Uterus (tissue), 2 donors: ENCODE data around the gene FARS2.

Experiments used
- POLR2A ChIP-seq, 2 donors: fragments of 450-650 bp; IDR thresholded peaks; one replicate each; pipeline ENCODE4 v1.6.1; 2016; ENCODE audit warnings: antibody characterized with exemption in 2 of 2, mild to moderate bottlenecking in 1 of 2, moderate library complexity in 1 of 2
- TF ChIP-seq, protein P1 (sequence below), 4 experiments: fragments of 200-600 bp in 2 of 4; fragments of 450-650 bp in 2 of 4; sonication (generic) in 2 of 4; IDR thresholded peaks; one replicate each; pipeline ENCODE4 v1.5.1; 2016 to 2019; ENCODE audit warnings: antibody characterized with exemption in 4 of 4, mild to moderate bottlenecking in 2 of 4, moderate library complexity in 1 of 4

DNA sequence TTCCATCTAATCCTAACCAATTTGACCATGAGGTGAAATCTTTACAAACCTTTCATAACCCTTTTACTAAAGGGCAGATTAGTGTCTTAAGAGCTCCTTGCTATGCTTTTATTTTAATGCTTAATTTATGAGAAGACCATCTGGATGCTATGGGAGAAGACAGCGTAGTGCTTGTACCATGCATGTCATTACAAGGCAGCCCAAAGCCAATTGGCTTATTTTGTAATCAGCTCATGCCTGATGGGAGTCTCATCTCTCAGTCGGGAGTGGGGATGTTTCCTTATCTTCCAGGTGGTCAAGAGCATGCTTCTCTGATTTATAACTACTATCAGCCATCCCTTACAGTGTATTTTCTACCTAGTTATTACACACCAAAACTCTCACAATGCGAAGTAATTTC lies 304.7 kb downstream of the FARS2 start:
- TF ChIP-seq, protein P1, sequence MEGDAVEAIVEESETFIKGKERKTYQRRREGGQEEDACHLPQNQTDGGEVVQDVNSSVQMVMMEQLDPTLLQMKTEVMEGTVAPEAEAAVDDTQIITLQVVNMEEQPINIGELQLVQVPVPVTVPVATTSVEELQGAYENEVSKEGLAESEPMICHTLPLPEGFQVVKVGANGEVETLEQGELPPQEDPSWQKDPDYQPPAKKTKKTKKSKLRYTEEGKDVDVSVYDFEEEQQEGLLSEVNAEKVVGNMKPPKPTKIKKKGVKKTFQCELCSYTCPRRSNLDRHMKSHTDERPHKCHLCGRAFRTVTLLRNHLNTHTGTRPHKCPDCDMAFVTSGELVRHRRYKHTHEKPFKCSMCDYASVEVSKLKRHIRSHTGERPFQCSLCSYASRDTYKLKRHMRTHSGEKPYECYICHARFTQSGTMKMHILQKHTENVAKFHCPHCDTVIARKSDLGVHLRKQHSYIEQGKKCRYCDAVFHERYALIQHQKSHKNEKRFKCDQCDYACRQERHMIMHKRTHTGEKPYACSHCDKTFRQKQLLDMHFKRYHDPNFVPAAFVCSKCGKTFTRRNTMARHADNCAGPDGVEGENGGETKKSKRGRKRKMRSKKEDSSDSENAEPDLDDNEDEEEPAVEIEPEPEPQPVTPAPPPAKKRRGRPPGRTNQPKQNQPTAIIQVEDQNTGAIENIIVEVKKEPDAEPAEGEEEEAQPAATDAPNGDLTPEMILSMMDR (IDR thresholded peaks at IDR 0.05) = no peak
- TF ChIP-seq POLR2A (IDR thresholded peaks at IDR 0.05) = no peak
